ENCODE results near the gene CHST3.

Gene CHST3

DNA sequence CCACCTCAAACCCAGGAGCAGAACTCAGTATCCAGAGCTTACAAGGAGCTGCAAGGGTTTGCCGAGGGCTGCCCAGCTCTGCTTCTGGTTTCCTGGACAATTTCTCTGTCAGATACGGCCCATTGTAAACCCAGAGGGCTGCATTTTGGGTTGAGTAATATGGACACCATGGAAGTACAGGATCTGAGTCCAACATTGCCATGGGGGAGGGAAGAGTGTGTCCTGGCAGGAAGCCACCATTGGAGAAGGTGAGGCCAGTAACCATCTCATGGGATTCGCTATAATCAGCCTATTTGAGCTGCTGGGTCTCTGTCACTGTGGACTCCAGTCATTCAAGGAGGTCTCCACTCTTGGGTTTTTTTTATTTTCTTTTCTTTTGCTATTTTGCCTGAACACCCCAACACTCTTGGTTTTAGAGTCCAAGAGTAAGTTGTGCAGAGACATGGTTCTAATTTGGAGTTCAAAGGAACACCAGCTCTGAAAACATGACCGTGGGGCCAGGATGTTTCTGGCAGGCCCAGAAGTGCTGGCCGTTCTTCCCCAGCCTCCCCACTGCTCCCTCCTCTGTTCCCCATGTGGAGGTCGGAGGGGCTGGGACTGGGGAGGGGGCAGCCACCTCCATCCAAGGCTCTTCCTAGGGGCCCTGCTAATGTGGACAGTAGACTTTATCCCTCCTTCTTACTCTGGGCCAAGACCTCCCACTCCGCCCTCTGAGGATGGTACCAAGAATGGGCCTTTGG is 46.2 kb downstream of the CHST3 start:
- DNase-seq (ENCODE audit: low spot score) = no peak

DNA sequence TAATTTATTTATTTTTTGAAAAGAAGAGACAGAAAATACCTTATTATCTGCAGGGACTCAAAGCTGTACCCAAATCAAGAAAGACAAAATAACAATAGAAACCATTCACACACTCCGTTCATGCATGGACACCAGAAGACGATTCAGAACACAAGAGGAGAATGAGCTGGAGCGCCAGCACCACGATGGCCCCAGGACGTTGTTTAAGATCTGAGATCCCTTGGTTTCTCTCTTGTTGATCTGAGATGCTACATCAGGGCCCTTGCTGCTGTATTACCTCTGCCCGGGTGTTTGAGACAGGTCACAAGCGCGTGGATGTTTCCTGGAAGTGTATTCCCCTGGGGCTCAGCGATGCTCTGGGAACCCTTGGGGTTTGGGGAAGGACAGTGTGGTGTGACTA is 46.8 kb downstream of the CHST3 start:
- DNase-seq (ENCODE audit: low spot score) = no peak

DNA sequence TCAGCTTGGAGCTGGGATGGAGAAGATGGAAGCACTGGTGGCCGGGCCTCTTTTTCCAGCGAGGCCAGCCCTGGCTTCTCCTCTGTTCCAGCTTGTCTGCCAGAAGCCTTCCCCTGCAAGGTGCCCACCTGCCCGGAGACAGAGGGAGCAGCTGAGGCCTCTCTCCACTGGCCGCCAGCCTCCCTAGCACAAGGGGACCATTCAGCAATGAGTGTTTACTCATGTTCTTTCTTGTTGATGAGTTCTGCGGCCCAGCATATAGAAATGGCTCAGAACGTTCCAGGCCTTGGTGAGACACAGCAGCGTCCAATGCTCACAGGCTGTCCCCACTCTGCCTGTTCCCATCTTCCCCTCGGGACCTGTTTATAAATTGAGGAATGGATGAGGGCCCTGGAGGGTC is 47.3 kb downstream of the CHST3 start:
- DNase-seq (ENCODE audit: low spot score) = no peak

DNA sequence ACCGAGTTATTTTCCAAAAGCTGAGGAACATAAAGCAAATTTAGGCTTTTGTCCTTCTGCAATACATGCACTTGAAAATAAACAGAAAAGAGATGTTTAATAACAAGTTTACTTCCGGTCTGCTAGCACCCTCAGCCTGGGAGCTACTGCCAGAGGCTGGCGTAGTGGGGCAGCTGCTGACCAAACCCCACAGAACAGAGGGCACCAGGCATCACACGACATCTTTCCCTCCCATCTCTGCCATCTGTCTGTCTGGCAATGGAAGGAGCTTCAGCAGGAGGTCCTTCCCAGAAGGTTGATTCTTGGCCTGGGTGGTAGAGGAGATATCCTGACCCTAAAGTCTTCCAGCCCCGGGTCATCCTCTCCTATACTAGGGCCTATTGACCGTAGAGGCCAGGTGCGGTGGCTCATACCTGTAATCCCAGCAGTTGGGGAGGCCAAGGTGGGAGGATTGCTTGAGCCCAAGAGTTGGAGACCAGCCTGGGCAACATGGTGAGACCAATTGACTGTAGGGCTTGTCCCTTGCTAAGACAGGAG is 47.8 kb downstream of the CHST3 start:
- DNase-seq (ENCODE audit: low spot score) = no peak

DNA sequence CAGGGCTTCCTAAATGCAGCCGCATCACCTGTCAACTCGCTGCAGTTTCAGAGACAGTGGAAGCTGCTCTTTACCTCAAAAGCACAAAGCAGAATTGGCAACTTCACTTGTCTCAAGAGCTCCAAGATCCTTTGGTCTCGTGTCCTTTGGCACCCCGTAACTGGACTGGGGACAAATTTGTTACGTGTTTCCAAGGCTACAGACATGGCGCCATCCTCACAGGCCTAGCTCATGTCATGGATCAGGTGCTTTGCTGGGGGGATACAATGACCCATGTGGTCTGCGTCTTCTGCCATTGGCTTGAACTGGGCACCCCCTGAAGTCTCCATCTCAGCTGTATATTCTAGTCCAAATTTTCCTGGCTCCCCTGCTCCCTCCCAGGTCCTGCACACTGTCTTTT is 48.6 kb downstream of the CHST3 start:
- no peak for DNase-seq (ENCODE audit: low spot score)

DNA sequence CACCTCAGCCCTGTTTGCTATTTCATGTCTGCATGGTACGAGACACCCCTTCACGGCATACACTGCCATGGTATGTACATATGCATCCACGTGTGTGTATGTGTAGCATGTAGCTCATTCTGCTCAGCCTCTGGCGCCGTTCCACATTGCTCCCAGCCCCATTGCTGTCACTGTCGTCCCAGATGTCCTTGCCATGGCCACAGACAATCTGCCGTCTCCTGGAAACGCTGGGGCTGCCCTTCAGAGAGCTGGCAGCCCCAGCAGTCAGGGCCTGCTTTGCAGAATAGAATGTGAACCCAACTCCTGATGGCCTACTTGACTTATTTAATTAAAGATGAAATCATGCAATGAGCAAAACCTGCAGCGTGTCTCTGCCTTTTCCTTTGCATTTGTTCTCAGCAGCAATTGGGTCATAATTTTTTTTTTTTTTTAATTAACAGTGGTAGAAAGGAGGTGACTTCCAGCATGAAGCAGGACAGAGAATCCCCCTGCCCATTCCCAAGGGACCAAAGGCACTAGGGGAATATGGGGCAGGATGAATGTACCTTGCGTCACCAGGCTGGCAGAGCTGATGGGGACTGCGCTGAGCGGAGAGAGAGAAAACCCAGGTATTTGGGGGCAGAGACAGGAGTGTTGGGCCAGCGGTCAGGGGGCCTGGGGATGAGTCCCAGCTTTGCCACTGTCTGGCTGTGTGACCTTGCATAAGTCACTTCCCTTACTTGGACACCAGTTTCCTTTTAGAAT is 49.2 kb downstream of the CHST3 start:
- DNase-seq (ENCODE audit: low spot score) = no peak

DNA sequence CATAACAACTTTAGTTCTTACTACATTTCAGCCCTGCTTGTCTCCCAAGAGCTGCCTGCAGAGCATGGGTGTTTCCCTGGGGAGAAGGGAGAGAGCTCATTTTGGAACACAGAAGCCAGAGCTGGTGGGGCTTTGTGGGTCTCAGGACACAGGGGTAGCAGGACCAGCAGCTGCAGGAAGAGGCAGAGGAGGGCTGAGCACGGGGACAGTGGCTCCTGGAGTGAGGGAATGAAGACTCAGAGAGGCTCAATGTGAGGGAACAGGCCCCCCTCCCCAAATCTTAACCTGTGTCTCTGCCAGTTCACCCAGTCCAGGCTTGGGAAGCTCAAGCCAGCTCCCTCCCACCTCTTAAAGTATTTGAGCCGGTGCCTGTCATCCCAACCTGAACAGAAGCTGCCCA is 50.0 kb downstream of the CHST3 start:
- no peak for DNase-seq (ENCODE audit: low spot score)

DNA sequence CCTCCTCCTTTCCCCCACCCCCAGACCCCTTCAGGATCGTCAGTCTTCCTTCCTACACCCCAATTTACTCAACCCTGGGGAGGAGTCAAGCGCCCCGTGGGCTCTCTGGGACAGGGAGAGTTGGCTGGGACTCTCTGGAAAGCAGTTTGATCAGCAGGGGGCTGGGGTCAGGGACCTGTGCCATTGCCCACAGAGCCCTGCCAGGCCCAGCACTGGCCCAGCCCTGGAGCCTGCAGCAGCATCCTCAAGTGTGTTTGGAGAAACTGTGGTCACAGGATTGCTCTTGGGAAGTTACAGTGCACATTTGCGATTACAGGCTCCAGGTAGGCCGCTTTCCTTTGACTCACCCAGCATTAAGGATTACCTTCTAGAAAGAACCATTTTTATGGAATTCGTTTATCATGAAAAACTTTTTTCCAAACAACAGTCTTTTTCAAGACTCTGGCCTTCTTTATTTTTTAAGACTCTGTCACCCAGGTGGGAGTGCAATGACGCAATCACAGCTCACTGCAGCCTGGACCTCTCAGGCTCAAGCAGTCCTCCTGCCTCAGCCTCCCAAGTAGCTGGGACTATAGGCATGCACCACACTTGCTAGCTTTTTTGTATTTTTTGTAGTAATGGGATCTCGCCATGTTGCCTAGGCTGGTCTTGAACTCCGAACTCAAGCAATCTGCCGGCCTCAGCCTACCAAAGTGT is 50.7 kb downstream of the CHST3 start:
- no peak for DNase-seq (ENCODE audit: low spot score)

DNA sequence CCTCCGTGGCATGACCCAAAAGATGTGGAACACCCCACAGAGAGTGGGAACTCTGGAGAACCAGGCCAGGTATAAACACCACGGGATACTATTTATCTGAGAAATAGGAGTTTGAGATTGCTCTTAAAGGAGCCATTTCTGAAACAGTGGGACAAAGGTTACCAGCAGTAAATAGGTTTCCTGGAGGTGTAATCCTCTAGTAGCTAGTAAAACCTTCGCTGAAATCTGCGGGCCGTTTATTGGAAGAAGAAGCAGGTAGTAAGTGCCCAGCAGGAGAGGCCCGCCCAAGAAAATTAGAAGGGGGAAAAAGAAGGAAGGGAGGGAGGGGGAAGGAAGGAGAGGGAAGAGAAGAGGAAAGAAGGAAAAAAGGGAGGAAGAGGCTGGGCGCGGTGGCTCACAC is 51.6 kb downstream of the CHST3 start:
- DNase-seq (ENCODE audit: low spot score) = no peak

DNA sequence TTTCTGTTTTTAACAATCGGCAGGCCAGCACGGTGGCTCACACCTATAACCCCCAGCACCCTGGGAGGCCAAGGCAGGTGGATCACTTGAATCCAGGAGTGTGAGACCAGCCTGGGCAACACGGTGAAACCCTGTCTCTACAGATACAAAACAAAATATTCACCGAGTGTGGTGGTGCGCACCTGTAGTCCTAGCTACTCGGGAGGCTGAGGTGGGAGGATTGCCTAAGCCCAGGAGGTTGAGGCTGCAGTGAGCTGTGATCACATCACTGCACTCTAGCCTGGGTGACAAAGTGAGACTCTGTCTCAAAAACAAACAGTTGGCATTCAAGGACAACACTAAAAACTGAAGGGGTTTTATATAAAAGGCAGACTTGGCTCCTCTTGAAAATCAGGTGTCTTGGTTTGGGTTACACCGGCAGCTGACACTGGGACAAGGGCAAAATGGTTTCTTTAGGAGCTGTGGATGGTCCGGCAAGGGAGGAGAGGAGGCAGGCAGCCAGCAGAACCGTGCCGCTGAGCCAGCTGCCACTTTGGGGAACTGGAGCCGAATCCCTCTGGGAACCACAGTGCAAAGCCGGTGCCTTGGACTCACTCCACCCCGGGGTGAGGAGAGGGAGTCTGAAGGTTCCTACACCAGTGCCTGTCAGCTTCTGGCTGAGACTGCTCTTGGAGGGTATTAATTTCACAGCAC is 52.6 kb downstream of the CHST3 start:
- no peak for DNase-seq (ENCODE audit: low spot score)

DNA sequence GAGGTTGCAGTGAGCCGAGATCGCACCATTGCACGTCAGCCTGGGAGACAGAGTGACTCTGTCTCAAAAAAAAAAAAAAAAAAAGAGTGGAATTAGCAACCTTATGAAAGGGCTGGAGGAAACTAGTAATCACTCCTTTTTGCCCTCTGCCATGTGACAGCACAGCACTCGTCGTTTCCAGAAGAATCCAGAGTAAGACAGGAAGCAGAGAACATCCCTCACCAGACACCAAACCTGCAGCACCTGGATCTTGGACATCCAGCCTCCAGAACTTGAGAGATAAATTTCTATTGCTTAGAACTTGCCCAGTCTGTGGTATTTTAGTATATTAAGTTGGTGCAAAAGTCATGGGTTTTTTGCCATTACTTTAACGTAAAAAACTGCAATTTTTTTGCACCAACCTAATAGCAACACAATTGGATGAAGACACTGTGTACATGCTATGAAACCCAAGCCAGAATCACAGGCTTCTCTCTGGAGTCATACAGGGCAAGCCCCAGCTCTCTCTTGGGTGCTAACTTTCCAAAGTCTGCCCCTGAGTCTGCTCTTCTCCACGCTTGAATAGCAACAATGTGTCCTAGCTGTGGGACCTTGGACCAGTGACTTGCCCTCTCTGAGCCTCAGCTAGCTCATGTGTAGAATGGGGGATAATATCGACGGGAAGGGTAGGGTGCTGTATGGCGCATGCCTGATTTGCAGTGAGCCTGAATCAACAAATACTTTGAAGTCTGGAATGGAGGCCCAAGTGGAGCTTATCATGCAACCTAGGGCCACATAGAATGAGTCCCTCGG is 55.1 kb downstream of the CHST3 start:
- DNase-seq (ENCODE audit: low spot score) = no peak

DNA sequence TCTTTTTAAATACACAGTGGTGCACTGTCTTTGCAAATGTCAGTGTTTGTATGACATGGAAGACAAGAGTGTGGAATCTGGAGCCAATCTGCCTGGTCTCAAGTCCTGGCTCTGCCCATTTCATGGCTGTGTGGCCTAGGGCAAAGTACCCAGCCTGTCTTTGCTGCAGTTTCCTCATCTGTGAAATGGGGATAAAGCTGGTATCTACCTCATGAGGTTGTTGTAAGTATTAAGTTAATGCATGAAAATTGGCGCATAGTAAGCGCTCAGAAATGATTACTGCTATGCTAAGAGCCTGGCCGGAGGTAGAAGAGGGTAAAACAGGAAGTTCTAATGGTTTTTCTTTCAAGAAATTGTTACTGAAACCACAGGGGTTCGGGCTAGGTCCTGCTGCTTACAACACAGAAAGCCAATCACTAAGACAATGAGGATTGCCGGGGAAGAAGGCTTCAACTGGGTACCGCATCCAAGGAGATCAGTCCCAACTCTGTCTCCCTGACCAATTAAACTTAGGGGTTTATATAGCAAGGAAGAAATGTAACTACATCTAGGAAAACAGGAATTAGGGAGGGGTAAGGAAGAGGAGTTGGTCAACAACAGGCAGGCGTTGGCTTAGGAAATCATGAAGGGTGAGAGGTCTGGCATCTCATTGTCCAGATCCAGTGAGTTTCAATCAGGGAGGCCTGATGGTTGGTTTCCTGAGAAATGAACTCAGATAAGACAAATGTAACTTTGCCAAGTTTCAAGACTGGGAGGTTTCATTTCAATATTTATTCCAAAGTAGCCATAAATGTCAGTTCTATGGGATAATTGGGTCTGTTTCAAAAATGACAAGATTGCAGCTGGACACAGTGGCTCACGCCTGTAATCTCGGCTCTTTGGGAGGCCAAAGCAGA is 57.0 kb downstream of the CHST3 start:
- DNase-seq (ENCODE audit: low spot score) = no peak

DNA sequence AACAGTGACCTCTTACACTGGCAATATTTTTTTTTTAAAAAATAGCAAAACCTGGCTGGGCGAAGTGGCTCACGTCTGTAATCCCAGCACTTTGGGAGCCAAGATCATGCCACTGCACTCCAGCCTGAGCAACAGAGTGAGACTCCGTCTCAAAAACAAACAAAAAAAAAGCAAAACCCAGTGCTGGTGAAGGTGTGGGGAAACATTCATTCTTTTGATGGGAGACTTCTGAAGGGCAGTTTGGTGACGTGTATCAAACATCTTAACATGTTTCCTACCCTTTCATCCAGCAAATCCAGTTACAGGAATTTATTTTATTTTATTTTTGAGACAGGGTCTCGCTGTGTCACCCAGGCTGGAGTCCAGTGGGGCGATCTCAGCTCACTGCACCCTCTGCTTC is 58.0 kb downstream of the CHST3 start:
- DNase-seq (ENCODE audit: low spot score) = no peak

DNA sequence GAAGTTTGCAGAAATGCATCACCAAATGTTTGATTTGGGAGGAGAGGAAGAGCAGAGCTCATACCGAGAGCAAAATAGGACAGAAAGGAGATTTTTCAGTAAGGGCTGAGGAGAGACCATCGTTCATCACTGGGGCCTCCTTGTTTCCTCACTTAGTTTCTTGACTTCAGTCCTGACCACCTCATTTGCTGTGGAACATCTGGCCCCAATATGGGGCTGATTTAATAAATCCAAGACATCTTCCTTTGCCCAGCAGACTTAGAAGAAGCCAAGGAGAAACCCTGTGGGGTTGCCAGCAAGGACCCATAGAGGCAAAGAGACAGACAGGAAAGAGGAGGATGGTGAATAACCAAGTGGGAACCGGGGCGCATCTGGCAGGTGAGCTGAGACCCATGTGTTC is 60.4 kb downstream of the CHST3 start:
- no peak for DNase-seq (ENCODE audit: low spot score)

DNA sequence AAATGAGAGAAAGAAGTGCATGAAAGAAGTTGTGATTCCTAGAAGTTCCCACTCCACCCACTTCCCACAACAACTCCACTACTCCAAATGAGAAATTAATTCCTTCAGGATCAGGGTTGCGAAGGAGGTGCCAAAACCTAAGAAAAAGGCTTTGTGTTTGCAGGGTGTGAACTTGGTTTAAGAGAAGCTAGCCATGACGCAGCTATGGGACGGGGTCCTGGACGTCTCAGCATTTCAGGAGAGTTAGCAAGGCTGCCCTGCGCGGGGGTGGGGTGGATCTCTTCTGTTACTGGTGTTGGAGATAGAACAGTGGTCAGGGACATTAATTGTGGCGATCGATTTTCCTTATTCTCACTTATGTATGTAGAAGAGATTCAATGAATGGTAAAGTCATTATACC is 61.2 kb downstream of the CHST3 start:
- no peak for DNase-seq (ENCODE audit: low spot score)

DNA sequence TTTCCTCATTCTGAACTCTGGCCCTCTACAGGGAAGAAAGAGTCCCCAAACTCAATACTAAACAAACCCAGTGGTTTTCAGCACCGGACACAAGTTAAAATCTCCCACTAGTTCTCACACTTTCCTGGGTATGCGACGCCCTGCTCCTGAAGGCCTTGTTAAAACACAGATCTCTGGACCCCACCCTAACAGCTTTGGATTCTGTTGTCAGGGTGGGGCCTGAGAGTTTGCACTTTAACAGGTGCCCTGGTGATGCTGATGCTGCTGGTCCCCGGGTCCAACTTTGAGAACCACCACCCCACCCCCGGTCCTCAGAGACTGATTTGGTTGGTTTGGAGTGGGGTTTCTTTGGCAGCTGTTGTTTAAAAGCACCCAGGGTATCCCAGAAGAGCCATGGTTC is 61.6 kb downstream of the CHST3 start:
- no peak for DNase-seq (ENCODE audit: low spot score)

DNA sequence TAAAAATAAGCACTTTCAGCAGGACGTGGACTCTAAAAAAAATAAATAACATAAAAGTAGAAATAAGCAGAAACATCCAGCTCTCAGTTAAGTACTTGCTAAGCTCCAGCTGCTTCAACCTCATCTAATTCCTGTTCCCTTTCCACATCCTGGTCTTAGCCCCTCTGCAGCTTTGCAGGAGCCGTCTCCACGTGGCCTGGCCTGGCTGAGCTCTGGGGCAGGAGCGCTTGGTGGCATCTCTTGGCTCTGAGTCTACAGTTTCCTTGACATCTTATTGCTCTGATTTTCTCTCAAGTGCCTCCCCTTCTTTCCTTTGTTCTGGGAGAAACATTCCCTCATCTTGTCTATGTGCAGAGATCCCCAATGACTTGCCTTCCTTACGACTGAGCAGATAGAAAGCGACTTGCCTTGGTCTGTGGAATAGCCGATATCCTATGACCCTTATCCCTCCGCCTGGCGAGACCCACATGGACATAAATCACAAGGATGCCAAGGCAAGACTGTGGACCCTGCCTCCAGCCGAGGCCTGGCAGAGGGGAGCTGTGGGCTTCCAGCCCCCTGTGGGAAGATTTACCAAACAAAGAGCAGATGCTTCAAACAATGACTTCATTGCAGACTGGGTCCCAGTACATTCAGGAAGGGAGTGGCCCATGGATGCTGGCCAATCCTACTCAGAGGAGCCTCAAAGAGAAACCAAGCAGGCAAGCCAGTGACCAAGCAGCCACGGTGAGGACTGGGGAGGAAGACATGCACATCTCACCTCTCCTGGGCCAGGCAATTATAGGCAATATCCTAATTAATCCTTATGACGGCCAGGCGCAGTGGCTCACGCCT is 62.3 kb downstream of the CHST3 start:
- no peak for DNase-seq (ENCODE audit: low spot score)

DNA sequence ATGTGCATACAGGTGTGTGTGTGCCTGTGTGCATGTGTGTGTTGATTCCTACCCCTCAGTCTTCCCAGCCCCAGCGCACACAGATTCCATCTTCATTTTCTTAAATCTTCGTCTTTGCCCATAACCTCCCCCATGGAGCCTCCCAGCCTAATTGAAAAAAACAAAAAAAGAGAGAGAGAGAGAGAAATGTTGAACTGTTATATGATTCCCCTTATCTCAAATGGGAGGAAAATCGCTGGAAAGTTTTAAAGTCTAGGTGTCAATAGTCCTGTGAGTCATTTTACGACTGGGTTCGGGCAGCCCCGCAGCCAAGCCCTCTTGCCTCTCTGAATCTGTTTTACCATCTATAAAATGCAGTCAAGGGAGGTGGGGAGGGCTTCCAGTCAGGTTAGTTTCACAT is 63.3 kb downstream of the CHST3 start:
- DNase-seq (ENCODE audit: low spot score) = no peak

DNA sequence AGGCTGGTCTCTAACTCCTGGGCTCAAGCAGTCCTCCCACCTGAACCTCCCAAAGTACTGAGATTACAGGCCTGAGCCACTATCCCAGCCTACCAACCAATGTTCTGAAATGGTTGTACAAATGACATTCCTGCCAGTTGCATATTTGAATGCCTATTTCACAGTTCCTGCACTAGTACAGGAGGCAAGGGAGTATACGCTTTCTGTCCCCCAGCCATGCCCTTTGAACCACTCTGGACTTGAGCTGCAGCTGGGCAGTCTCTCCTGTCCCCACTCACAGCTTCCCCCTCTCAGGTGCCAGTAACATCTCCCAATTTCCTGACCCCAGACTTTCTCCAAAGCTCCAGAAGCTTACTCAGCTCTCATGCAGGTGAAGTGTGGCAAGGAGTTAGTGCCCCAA is 65.2 kb downstream of the CHST3 start:
- no peak for DNase-seq (ENCODE audit: low spot score)

Data from hematopoietic multipotent progenitor cell treated with erythropoietin and hydrocortisone succinate and interleukin-3 and kit ligand, for 15 days (in vitro differentiated cells).